Ecto neural progenitor cell (in vitro differentiated cells): ENCODE results near the gene TBC1D5.
"Not testable (repeated sequence)": the region's sequence is repeated elsewhere in the genome, so short reads cannot be mapped to it uniquely, and the experiment has no call there.

Experiments used
- DNase-seq: peaks from one replicate; pipeline ENCODE4 v3.0.0-alpha.2; 2018; ENCODE audit warnings: low spot score

TBC1D5 gene

GRCh38 chr3:17401912-17402311, 340.5 kb downstream of the TBC1D5 start:
- DNase-seq = no peak

GRCh38 chr3:17399586-17399985, 342.8 kb downstream of the TBC1D5 start:
- no peak for DNase-seq

- DNase-seq = no peak
Measured at GRCh38 chr3:17398959-17399551, 343.4 kb downstream of the TBC1D5 start.

- DNase-seq = no peak
Measured at GRCh38 chr3:17396036-17396435, 346.4 kb downstream of the TBC1D5 start.

- no peak for DNase-seq
Measured at GRCh38 chr3:17394541-17395155, 347.8 kb downstream of the TBC1D5 start.

GRCh38 chr3:17392516-17392915, 349.9 kb downstream of the TBC1D5 start:
- not testable (repeated sequence) for DNase-seq

GRCh38 chr3:17390785-17391184, 351.6 kb downstream of the TBC1D5 start:
- DNase-seq = no peak

- no peak for DNase-seq
Measured at GRCh38 chr3:17387108-17387507, 355.3 kb downstream of the TBC1D5 start.

- no peak for DNase-seq
Measured at GRCh38 chr3:17386432-17386831, 356.0 kb downstream of the TBC1D5 start.

GRCh38 chr3:17384567-17385296, 357.7 kb downstream of the TBC1D5 start:
- DNase-seq = no peak

GRCh38 chr3:17373304-17373703, 369.1 kb downstream of the TBC1D5 start:
- no peak for DNase-seq

- no peak for DNase-seq
Measured at GRCh38 chr3:17372362-17373210, 369.8 kb downstream of the TBC1D5 start.

GRCh38 chr3:17369973-17370372, 372.5 kb downstream of the TBC1D5 start:
- DNase-seq = no peak

- DNase-seq = no peak
Measured at GRCh38 chr3:17367171-17367570, 375.3 kb downstream of the TBC1D5 start.

GRCh38 chr3:17360991-17361390, 381.4 kb downstream of the TBC1D5 start:
- DNase-seq = no peak

- DNase-seq = no peak
Measured at GRCh38 chr3:17359911-17360310, 382.5 kb downstream of the TBC1D5 start.

GRCh38 chr3:17357035-17357710, 385.3 kb downstream of the TBC1D5 start:
- DNase-seq = no peak

GRCh38 chr3:17356585-17356984, 385.8 kb downstream of the TBC1D5 start:
- DNase-seq = no peak

- DNase-seq = no peak
Measured at GRCh38 chr3:17355591-17355990, 386.8 kb downstream of the TBC1D5 start.

GRCh38 chr3:17354341-17354740, 388.1 kb downstream of the TBC1D5 start:
- no peak for DNase-seq

- DNase-seq = no peak
Measured at GRCh38 chr3:17352620-17353019, 389.8 kb downstream of the TBC1D5 start.

GRCh38 chr3:17351193-17351592, 391.2 kb downstream of the TBC1D5 start:
- DNase-seq = not testable (repeated sequence)
